GM18909 (cell line): ENCODE results near the gene NCAPH2.

ENCODE experiments used
- ATAC-seq: cut with Tn5 transposase; IDR thresholded peaks from one replicate; pipeline ENCODE4 v1.9.1; 2021; ENCODE audit warnings: mild to moderate bottlenecking; ENCODE audit not compliant: unreplicated experiment, poor library complexity

The NCAPH2 gene

GRCh38 chr22:50568626-50569025 is 60.6 kb downstream of the NCAPH2 start:
- no peak for ATAC-seq

DNA sequence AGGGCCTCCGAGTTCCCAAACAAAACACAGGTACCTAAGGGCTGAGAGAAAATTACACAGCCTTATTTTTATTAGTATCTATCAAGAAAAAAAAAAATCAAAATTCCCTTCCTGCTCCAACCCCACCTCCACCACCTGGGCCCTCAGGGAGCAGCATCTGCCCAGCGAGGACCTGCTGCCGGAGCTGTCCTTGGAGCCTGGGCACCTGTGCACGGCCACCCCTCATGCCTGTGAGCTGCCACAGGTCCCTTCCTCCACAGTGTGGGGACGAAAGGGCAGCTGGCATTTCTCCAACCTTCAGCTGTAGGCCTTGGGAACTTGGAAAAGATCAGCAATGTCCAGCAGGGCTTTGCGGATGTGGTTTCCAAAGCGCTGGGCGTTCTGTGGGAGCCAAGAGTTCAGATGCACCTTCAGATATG is 61.0 kb downstream of the NCAPH2 start:
- no peak for ATAC-seq

DNA sequence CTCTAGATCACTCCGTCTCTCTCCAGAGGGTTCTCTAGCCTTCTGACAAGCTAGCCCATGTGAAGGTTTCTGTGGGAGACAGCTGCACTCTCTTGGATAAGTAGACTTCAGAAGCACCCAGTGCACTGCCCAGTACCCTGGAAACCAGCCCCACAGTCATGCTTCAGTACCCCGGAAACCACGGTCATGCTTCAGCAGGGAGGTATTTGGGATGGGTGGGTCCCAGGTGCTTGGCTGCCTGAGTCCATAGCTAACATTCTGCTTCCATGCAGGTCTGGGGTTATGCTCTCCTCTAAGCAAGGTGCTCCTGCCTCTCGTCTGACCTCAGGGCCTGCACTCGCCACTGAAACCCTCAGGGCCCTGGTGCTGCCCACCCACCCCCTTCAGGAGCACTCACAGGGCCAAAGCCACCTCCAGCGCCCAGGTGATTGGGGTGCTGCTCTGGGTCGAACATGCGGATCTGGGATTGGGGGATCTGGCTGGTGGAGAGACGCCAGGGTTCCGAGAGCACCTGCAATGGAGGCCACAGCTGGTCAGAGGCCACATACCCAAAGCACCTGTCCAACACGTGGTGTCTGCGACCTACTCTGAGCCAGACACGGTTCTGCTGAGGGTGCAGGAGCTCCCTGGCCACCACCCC is 62.0 kb downstream of the NCAPH2 start:
- ATAC-seq = no peak

DNA sequence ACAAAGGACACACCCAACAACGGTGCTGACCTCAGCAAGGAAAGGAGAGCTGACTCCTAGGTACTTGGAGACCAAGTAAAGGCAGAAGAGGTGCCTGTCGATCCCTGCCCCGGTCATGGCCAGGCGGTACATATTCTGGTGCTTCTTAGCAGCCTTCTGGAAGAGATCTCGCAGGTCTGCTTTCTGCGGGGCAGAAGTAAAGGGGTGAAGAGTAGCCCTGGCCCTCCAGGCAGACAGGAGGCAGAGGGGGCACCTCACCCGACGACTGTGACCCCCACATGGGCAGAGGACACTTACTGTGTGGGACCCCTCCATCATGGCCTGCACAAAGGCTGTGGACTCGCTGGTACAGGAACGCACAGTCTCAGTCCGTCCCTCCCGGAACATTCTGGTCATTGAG is 62.8 kb downstream of the NCAPH2 start:
- no peak for ATAC-seq

DNA sequence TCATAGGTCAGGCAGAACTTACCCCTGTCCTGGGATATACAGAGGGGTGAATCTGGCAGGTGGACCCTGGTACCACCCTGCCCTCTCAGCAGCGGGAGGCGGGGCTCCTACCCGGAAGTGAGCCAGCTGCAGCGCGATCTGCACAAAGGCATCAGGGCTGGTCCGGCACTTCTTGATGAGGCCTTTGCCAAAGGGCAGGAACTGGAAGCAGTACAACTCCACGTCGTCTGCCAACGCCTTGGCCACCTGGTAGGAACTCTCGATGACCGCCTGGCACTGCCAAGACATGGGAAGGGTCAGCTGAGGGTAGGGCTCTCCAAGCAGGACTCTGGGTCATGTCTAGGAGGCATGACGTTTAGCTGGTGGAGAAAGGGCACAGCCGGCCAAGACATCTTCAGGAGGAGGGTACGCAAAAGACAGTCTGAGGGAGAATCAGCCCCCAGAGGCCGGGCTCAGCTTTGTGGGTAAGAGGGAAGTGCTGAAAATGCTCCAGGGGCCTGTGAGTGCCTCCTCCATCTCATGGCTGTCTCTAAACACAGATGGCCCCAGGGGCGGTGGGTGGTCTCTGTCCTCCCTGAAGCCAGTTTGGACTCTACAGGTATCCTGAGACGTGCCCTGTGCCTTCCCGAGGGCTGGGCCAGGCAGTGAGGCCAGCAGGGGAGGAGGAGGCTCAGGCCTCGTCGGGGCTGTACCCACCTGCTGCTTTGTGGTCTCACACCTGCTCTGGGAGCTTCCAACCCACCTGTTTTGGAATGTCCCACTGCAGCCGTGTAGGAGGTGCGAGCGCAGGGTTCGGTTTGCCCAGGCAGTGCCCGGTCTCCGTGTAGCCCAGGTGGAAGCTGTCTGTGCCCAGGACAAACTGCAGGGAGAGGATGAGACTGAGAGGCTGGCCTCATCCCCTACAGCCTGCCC is 63.5 kb downstream of the NCAPH2 start:
- ATAC-seq = no peak

- ATAC-seq = no peak
These were observed 64.9 kb downstream of the NCAPH2 start for GRCh38 chr22:50572965-50573364.

- no peak for ATAC-seq
These were observed 65.7 kb downstream of the NCAPH2 start for GRCh38 chr22:50573491-50574382.

DNA sequence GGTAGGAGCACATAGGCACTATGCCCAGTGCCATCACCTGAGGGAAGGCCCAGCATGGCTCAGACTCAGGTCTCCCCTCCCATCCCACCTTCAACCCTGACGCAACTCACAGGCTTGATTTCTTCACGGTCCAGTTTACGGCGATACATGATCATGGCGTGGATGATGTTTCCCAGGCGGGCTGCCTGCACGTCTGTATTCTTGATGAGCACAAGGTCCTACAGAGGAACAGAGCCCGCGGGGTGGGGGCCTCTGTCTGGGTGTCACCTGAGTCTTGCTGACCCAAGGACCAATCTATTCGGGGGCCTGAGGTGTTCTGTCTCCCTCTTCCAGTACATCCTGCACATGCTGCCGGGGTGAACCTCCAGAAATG is 66.3 kb downstream of the NCAPH2 start:
- no peak for ATAC-seq
